IPS-18c (cell line): ENCODE data around the gene SERPING1.

Source experiments
- H3K4me3 ChIP-seq: 2 replicates; pipeline ENCODE4 v1.7.0; 2013; ENCODE audit warnings: low read depth, mild to moderate bottlenecking, low read length, moderate library complexity; ENCODE audit not compliant: insufficient read depth
- H3K9me3 ChIP-seq: one replicate; pipeline ENCODE4 v1.6.1; 2013; ENCODE audit warnings: mild to moderate bottlenecking, low read length, moderate library complexity; ENCODE audit not compliant: control insufficient read depth, insufficient read depth

Gene SERPING1

DNA sequence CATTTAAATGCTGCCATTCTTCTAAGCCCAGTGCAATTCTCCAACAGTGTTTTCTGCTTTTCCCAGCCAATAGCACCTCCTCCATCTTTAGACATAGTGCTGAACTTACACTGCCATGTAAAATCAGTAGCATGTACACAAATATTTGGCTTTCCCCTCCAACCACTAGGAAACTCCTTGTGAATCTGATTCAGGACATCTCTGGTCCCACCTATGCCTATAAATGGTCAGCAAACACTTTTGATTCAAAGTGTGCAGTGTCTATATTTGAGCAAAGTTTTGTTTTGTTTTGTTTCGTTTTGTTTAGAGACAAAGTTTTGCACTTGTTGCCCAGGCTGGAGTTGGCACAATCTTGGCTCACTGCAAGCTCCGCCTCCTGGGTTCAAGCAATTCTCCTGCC, 27.4 kb downstream of the SERPING1 start:
- no peak overlapping the region for H3K4me3 ChIP-seq
- H3K9me3 ChIP-seq = peaks cover under 1% of the 10 kb centered on the region

DNA sequence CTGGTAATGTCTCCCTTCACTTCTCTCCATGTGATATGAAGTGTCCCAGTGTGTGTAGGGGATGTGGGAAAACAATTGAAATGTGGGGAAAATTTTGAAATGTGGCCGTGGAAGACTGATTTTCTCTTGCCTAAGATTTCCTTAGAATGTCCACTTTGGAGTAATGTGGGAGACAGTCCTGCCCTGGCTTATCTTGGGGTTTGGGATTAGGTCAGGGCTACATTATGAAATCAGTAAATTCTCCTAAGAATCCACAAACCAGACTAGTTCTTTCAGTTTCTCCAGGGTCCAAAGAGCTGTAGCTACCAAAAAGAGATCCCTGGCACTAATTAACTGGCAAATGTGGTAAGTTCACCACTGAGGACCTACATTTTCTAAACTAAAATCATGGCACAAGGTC, 29.4 kb downstream of the SERPING1 start:
- H3K4me3 ChIP-seq = no peak overlapping the region
- no peaks in the 10 kb centered on the region for H3K9me3 ChIP-seq

GRCh38 chr11:57630171-57630570, 32.7 kb downstream of the SERPING1 start:
- no peaks in the 10 kb centered on the region for H3K9me3 ChIP-seq
- H3K4me3 ChIP-seq = no peak overlapping the region

DNA sequence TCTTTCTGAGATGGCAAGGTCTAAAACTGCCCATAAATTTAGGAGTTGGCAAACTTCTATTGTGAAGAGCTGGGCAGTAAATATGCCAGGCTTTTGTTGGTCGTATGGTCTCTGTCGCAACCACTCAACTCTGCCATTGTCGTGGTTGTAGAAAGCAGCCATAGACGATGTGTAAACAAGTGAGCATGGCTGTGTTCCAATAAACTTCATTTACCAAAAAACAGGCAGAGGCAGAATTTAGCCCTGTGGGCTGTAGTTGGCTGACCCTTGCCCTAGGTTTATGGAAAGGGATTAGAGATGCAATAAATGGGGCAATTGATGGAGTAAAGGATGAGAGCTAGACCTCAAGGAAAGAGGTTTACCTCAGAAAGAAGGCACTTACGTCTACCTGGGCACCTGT, 34.6 kb downstream of the SERPING1 start:
- no peak overlapping the region for H3K4me3 ChIP-seq
- H3K9me3 ChIP-seq = no peaks in the 10 kb centered on the region

DNA sequence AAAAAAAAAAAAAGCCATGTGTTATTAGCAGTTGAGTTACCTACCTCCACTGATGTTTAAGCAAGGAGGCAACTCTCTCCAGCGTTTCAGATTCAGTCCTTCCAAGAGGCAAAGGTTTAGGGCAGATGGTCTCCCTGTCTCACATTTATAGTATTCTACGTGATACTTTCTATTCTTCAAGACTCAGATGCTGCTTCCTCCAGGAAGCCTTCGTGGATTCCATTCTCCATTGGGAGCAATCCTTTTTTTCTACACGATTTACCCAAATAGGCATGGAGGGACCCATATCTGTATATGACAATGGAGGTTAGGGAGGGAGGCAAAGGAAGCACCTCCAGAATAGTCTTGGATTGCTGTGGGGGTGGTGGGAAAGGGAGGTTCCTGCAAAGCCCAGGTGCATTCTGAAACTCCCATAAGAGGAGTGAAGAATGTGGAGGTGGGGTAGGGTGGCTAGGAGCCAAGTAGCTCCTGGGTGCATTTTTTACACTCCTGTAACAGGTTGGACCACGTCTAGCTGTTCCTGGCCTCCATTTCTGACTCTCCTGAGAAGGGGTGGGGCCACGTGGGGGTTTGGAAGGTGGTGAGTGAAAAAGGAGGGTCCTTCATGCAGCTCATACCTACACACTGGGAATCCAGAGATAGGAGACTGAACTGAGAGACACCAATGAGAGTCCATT, 36.0 kb downstream of the SERPING1 start:
- Histone ChIP-seq H3K4me3 (no peak overlapping the region), H3K9me3 (no peaks in the 10 kb centered on the region)

- Histone ChIP-seq H3K4me3 (no peak overlapping the region), H3K9me3 (no peaks in the 10 kb centered on the region)
Measured at GRCh38 chr11:57634311-57634710, 36.8 kb downstream of the SERPING1 start.

DNA sequence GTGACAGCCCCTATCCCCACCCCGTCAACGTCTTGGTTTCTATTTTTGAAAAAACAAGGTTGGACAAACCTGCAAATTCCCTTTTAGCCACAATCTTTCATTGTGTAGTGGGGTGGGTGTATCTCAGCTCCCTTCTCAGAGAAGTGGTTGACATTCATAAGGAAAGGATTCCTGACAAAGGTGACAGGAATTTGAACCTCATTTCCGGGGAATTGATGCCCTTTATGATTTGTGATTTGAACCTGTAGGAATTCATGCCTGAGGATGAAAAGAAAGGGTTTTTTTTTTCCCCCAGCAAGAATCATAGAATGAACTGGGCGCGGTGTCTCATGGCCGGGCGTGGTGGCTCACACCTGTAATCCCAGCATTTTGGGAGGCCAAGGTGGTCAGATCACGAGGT, 37.8 kb downstream of the SERPING1 start:
- H3K4me3 ChIP-seq = no peak overlapping the region
- no peaks in the 10 kb centered on the region for H3K9me3 ChIP-seq

GRCh38 chr11:57637626-57638004, 40.1 kb downstream of the SERPING1 start:
- H3K4me3 ChIP-seq = peak overlapping the region; percentile 21

DNA sequence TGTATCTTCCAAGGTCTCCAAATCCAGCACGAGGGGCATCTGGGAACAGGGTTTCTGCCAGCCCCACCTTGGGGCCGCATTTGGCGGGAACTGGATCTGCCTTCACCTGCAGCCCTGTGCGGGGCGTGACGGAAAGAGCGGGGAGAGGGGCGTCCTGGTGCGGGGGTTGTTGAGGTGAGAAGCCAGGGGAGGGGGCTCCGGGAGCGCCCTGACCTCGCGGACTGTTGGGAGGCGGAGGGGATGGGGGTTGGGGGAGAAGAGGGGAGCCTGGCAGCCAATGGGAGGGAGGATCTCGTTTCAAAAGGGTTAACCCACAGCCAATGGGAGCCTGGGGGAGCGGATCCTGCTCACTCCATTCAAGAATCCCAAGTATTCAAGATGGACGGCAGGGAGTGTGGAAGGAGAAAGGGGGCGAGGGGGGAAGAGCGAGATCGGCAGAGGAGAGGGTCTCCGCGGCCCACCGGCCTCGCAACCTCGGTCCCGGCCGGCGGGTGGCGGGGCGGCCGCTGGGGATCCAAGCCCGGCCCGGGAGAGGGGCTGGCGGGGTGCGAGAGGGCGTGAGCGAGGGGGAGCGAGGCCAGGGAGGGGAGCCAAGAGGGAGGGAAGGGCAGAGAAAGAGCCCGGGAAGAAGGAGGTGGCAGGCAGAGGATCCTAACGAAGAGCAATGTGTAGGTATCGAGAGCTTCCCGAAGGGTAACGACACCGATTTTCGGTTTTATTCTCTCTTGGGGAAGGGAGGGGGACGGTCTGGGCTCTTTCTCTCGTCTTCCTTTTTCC, 40.7 kb downstream of the SERPING1 start:
- Histone ChIP-seq H3K9me3 (no peaks in the 10 kb centered on the region), H3K4me3 (peak overlapping the region; percentile 71)

More at GRCh38 chr11:57637626-57638004, 40.1 kb downstream of the SERPING1 start:
- no peaks in the 10 kb centered on the region for H3K9me3 ChIP-seq

DNA sequence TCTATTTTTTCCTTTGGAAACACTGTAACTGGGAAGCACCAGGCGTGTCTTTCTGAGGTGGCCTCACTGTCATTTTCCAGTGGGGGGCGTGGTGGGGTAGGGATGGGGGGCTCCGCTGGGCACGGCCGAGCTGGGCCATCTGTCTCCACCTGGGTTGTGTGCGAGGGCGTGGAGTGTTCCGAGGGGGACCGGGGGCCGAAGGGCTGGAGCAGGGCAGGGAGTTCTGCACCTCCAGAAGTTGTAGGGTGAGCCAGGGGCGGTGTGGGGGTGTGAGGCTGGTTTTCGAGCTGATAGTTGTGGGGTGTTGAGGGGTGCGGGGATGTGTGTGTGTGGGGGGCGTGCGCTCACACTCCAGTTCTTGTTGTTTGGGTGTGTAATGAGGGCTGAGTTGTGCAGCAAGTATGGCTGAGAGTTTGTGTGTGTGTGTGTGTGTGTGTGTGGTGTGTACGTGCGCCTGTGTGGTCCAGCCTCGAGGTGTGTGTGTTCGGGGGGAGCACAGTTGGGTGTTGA, 41.4 kb downstream of the SERPING1 start:
- Histone ChIP-seq H3K9me3 (no peaks in the 10 kb centered on the region), H3K4me3 (peak overlapping the region; percentile 71)

DNA sequence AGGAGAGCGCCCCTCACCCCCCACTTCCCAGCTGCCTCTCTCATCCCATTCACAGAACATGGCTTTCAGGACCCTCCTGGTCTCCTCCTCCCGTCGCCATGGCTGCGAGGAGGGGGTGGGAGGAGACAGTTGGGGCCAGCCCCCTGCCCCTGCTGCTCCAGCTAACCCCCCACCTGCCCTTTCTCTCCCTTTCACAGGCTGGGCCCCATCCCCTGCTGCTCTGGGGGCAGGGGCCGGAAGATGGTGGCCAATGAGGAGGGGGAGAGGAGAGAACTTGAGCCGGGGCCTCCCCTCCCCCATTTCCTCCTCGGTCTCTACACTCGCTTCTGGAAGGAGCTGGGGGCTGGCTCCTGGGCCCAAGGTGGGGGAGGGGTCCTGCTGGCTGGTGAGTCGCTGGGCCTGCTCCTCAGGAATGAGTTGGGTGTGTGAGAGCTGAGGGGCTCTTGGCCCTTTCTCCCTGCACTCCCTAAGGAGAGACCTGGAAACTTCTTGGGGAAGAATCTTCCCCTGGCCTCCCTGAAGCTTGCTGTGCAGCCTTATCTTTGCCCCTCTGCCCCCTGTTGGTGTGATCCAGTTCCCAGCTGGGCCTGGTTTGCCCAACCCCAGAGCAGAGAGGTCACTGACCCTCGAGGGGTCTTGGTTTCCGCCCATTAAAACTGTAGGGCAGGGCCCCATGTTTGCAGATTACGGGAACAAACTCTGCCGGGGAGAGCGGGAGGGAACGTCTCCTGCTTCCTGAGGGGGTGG, 42.0 kb downstream of the SERPING1 start:
- Histone ChIP-seq H3K9me3 (no peaks in the 10 kb centered on the region), H3K4me3 (peak overlapping the region; percentile 71)

DNA sequence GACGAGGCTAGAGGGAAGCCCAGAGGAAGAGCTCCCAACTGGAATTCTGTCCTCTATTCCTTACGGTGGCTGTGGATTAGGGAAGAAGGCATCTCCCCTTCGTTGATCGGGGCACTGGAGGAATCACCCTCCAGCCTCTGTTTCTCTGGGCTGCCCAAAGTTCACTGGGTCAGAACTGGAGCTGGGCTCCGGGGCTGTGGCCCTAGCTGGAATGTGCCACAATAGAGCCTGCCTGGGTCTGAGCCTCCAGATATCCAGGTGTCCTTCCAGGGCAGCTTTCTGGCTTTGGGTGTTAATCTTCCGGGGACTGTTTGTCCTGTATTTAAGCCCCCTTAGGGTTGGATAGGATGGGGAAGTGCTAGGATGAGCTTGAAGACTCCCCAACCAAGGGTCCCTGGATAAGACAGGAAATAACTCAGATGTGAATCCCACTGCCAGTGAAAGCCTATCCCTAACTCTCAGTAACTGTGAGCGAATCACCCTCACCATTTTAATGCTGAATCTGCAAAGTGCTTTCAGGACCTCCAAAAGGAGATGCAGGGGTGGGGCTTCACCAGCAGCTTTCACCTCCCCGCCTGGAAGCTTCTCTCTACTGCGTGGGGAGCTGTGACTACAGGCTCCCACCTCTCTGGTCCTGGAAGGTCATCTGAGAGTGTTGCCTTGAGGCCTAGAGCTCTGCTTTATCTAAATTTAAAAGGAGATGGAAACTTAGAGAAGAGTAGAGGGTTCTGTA, 42.7 kb downstream of the SERPING1 start:
- Histone ChIP-seq H3K4me3 (peak overlapping the region; percentile 66), H3K9me3 (no peaks in the 10 kb centered on the region)

GRCh38 chr11:57641011-57641807, 43.7 kb downstream of the SERPING1 start:
- H3K4me3 ChIP-seq = peak overlapping the region; percentile 66; the same call in 1 of the 2 replicates
- H3K9me3 ChIP-seq = no peaks in the 10 kb centered on the region

DNA sequence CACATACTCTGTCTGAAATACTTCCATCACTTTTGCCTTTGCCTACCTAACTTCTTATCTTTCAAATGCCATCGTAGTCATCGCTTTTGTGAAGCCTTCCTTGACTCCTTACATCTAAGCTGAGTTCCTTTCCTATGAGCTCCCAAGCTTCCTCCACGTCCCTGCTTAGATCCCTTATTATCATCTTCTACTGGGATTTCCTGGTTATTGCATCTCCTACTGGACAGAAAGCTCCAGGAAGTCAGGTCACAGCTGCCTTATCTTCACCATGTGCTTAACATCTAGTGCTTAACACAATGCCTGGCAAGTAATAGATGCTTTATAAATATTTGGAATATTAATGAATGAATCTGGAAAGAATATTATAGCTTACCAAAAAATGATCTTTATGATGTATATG, 46.3 kb downstream of the SERPING1 start:
- no peak overlapping the region for H3K4me3 ChIP-seq
- H3K9me3 ChIP-seq = no peaks in the 10 kb centered on the region

GRCh38 chr11:57644748-57645688, 47.5 kb downstream of the SERPING1 start:
- Histone ChIP-seq H3K4me3 (no peak overlapping the region), H3K9me3 (no peaks in the 10 kb centered on the region)
